Activated CD8-positive, alpha-beta T cell treated with anti-CD3 and anti-CD28 coated beads, Interleukin-2, amount 10 ng/mL, durations not matched to agents 7 days and 5 days (primary cell): ENCODE results near the gene SLC12A6. TPM values are rescaled to one million over a fixed set of nuclear protein-coding genes. Genes with fewer than 3 reads are reported as not detected.

Experiments
- ATAC-seq: fragments of 150-1000 bp; cut with Tn5 transposase; one replicate; pipeline ENCODE4 v1.10.0; 2021; ENCODE audit warnings: moderate library complexity
- CTCF ChIA-PET: fragments of 350-600 bp; sonication (Branson Sonifier 250); formaldehyde crosslinking; loops from one replicate; lab custom pipeline; 2021; ENCODE audit warnings: antibody characterized with exemption; lab: Charles Lee
- POLR2A ChIA-PET: fragments of 350-600 bp; sonication (Branson Sonifier 250); formaldehyde crosslinking; loops from one replicate; lab custom pipeline; 2021; ENCODE audit warnings: antibody characterized with exemption; lab: Charles Lee
- DNase-seq: peaks from one replicate; pipeline ENCODE4 v3.0.0-alpha.2; 2020
- H3K27ac Mint-ChIP-seq: one replicate; pipeline ENCODE4 v1.8.0; 2021; ENCODE audit warnings: mild to moderate bottlenecking, mixed read lengths
- H3K27me3 Mint-ChIP-seq: one replicate; pipeline ENCODE4 v1.8.0; 2021; ENCODE audit warnings: low read depth, mixed read lengths
- H3K36me3 Mint-ChIP-seq: one replicate; pipeline ENCODE4 v1.8.0; 2021; ENCODE audit warnings: low read depth, mixed read lengths
- H3K4me1 Mint-ChIP-seq: one replicate; pipeline ENCODE4 v1.8.0; 2021; ENCODE audit warnings: low read depth, mixed read lengths
- H3K4me3 Mint-ChIP-seq: one replicate; pipeline ENCODE4 v1.8.0; 2021; ENCODE audit warnings: mild to moderate bottlenecking, mixed read lengths
- H3K9me3 Mint-ChIP-seq: one replicate; pipeline ENCODE4 v1.8.0; 2022; ENCODE audit warnings: mixed read lengths; ENCODE audit not compliant: insufficient read depth
- total RNA-seq, 2 experiments: library from RNA; stranded (reverse); gene quantifications; one replicate each; pipeline ENCODE4 v1.2.3, GENCODE V29; 2021

Gene SLC12A6
- total RNA-seq, 2 experiments from 2014 or later: 24.8 to 25.3 TPM

GRCh38 chr15:34341381-34342212 is 4.0 kb upstream of the SLC12A6 start:
- CTCF ChIA-PET: interaction anchor here (0.7 to 2.5 kb wide), 5 partner anchors 14 to 99 kb away, joined by 3 to 35 read pairs (median 19); partner anchors contain the start of gene LPCAT4
- POLR2A ChIA-PET: no interaction called here
- DNase-seq (no peak), ATAC-seq (no peak)
- no peak overlapping the region for H3K4me3 Mint-ChIP-seq
- no peaks in the 10 kb centered on the region for H3K27me3 Mint-ChIP-seq
- no peaks in the 10 kb centered on the region for H3K9me3 Mint-ChIP-seq
- peak overlapping the region; percentile 81 for H3K27ac Mint-ChIP-seq
- H3K36me3 Mint-ChIP-seq: peaks cover 33% of the 10 kb centered on the region
- H3K4me1 Mint-ChIP-seq: peaks cover 29% of the 10 kb centered on the region

- ChIA-PET POLR2A (no interaction called here), CTCF (interaction anchor here (0.7 to 5.3 kb wide), 2 partner anchors 27 to 131 kb away, joined by 3 to 51 read pairs; partner anchors contain the start of gene LPCAT4)
- DNase-seq: no peak
- H3K36me3 Mint-ChIP-seq: peaks cover 33% of the 10 kb centered on the region
- peak overlapping the region; percentile 43 for H3K27ac Mint-ChIP-seq
- ATAC-seq: no peak
- H3K27me3 Mint-ChIP-seq: no peaks in the 10 kb centered on the region
- peaks cover 44% of the 10 kb centered on the region for H3K4me1 Mint-ChIP-seq
- H3K4me3 Mint-ChIP-seq: peak overlapping the region; percentile 22
- H3K9me3 Mint-ChIP-seq: no peaks in the 10 kb centered on the region
Observed at GRCh38 chr15:34339946-34340345, 2.4 kb upstream of the SLC12A6 start.

DNA sequence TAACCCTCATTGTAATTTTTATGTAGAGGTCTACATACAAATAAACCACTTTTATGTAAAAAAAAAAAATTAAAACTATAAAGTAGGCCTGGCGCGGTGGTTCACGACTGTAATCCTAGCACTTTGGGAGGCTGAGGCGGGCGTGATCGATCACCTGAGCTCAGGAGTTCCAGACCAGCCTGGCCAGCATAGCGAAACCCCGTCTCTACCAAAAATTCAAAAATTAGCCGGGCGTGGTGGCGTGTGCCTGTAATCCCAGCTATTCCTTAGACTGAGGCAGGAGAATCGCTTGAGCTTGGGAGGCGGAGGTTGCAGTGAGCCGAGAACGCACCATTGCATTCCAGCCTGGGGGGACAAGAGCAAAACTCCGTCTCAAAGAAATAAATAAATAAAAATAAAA is 766 bp upstream of the SLC12A6 start:
- Mint-ChIP-seq H3K27me3 (no peaks in the 10 kb centered on the region), H3K36me3 (peaks cover 33% of the 10 kb centered on the region), H3K4me1 (peaks cover 56% of the 10 kb centered on the region), H3K4me3 (peak overlapping the region; percentile 97), H3K9me3 (no peaks in the 10 kb centered on the region), H3K27ac (no peak overlapping the region)
- POLR2A ChIA-PET: interaction anchor here (0.7 to 3.6 kb wide), 8 partner anchors 11 to 237 kb away, joined by 3 to 61 read pairs (median 6); partner anchors contain the start of genes EMC7, LPCAT4 and PGBD4
- CTCF ChIA-PET: interaction anchor here (0.7 to 5.3 kb wide), 5 partner anchors 10 to 97 kb away, joined by 3 to 51 read pairs (median 14); partner anchors contain the start of gene LPCAT4
- no peak for DNase-seq
- no peak for ATAC-seq

- Mint-ChIP-seq H3K4me3 (peak overlapping the region; percentile 97), H3K9me3 (no peaks in the 10 kb centered on the region), H3K4me1 (peaks cover 62% of the 10 kb centered on the region), H3K27ac (peak overlapping the region; percentile 97), H3K36me3 (peaks cover 33% of the 10 kb centered on the region), H3K27me3 (no peaks in the 10 kb centered on the region)
- CTCF ChIA-PET: interaction anchor here (3.3 to 5.3 kb wide), 3 partner anchors 9 to 96 kb away, joined by 14 to 51 read pairs (median 28); partner anchors contain the start of gene LPCAT4
- ATAC-seq (peak; percentile 18), DNase-seq (peak; percentile 48)
- POLR2A ChIA-PET: interaction anchor here (0.9 to 3.6 kb wide), 7 partner anchors 10 to 247 kb away, joined by 3 to 61 read pairs (median 8); partner anchors contain the start of genes GOLGA8B and LPCAT4
Observed at GRCh38 chr15:34336991-34337556, 507 bp downstream of the SLC12A6 start.

GRCh38 chr15:34336231-34336990 is 1.2 kb downstream of the SLC12A6 start:
- DNase-seq: peak; percentile 36
- CTCF ChIA-PET: interaction anchor here (1.2 to 5.3 kb wide), 4 partner anchors 8 to 95 kb away, joined by 3 to 51 read pairs (median 21); partner anchors contain the start of gene LPCAT4
- Mint-ChIP-seq H3K9me3 (no peaks in the 10 kb centered on the region), H3K4me1 (peaks cover 62% of the 10 kb centered on the region), H3K36me3 (peaks cover 29% of the 10 kb centered on the region), H3K4me3 (peak overlapping the region; percentile 97), H3K27me3 (no peaks in the 10 kb centered on the region), H3K27ac (peak overlapping the region; percentile 97)
- POLR2A ChIA-PET: interaction anchor here (0.7 to 3.6 kb wide), 6 partner anchors 9 to 247 kb away, joined by 3 to 61 read pairs (median 18); partner anchors contain the start of genes GOLGA8B and LPCAT4
- no peak for ATAC-seq

DNA sequence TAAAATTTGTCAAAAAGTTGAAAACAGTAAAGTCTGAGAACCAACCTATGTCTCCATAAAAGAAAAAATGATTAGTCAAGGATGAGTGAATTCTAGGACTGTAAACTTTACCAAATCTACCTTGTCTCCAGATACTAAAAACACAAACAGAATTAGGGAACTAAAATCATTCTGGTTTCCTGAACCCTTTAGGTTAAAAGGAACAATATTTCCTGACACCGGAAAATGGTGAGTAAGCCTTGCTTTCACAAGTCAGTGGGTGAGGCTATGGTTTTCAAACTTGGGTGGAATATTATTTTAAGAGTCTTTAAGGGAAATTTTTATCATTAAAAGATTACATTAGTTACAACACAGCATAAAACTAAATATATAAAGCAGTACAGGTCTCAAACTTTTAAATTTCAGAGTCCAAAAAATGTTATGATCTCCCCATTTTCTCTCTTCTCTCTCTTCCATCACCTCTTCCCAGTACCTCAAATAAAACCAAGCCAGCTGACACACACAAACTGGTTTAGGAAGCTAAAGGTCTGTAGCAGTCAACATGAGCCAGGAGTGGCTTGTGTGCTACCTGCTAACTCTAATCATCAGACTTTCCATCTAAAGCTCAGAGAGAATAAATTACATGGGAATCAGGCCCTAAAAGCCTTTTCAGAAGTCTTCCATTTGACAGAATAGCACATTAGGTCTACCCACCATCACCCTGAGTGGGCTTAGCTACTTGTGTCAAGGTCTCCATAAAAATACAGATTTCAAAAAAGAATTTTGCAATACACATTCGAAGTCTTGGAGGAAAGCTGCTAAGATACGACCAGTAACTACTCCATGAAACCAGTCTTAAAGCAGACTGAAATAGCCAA is 2.2 kb downstream of the SLC12A6 start:
- H3K9me3 Mint-ChIP-seq: no peaks in the 10 kb centered on the region

DNA sequence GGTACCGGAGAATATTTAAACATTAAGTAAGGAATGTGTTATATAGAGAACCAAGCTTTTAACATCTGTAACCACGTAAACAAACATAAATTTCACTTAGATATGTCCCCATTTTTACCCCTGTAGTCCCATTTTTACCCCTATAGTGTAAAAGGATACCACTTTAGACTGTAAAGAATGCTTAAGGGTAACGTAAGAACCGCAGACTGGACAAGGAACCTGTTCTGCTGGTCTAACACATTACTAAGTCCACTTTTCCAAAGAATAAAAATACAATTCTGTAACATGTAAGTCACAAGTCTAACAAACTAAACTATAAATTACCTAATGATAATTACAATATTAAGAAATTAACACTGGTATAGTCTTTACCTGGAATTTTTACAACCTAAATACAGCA is 2.9 kb downstream of the SLC12A6 start:
- Mint-ChIP-seq H3K4me1 (peaks cover 64% of the 10 kb centered on the region), H3K27ac (peak overlapping the region; percentile 97), H3K27me3 (no peaks in the 10 kb centered on the region), H3K36me3 (peaks cover 19% of the 10 kb centered on the region), H3K9me3 (no peaks in the 10 kb centered on the region), H3K4me3 (peak overlapping the region; percentile 97)
- DNase-seq (no peak), ATAC-seq (no peak)
- ChIA-PET CTCF (interaction anchor here (2.2 kb wide), 1 partner anchor 8 kb away, joined by 8 read pairs; the partner anchor contains the start of genes NOP10 and NUTM1), POLR2A (interaction anchor here (0.6 kb wide), 1 partner anchor 15 kb away, joined by 3 read pairs; no protein-coding TSS in a partner anchor)

More for the DNA sequence above, 2.2 kb downstream of the SLC12A6 start:
- Mint-ChIP-seq H3K4me3 (peak overlapping the region; percentile 97), H3K27me3 (no peaks in the 10 kb centered on the region), H3K36me3 (peaks cover 24% of the 10 kb centered on the region), H3K27ac (peak overlapping the region; percentile 97), H3K4me1 (peaks cover 64% of the 10 kb centered on the region)
- ATAC-seq: no peak
- ChIA-PET POLR2A (interaction anchor here (0.5 to 3.6 kb wide), 4 partner anchors 8 to 317 kb away, joined by 4 to 61 read pairs (median 31); partner anchors contain the start of gene LPCAT4), CTCF (interaction anchor here (1.2 to 5.3 kb wide), 2 partner anchors 14 to 32 kb away, joined by 3 to 51 read pairs; partner anchors contain the start of gene LPCAT4)
- no peak for DNase-seq

- H3K4me1 Mint-ChIP-seq: peaks cover 74% of the 10 kb centered on the region
- ATAC-seq (no peak), DNase-seq (no peak)
- H3K9me3 Mint-ChIP-seq: no peaks in the 10 kb centered on the region
- CTCF ChIA-PET: interaction anchor here (1.0 to 2.2 kb wide), 3 partner anchors 10 to 123 kb away, joined by 5 to 8 read pairs (median 5); partner anchors contain the start of genes KATNBL1, LPCAT4, NOP10 and NUTM1
- H3K27me3 Mint-ChIP-seq: no peaks in the 10 kb centered on the region
- H3K4me3 Mint-ChIP-seq: no peak overlapping the region
- H3K27ac Mint-ChIP-seq: peak overlapping the region; percentile 90
- peaks cover 13% of the 10 kb centered on the region for H3K36me3 Mint-ChIP-seq
- POLR2A ChIA-PET: interaction anchor here (1.5 kb wide), 1 partner anchor 14 kb away, joined by 3 read pairs; no protein-coding TSS in a partner anchor
Observed at GRCh38 chr15:34332553-34333120, 4.9 kb downstream of the SLC12A6 start.

- peak overlapping the region; percentile 38 for H3K4me3 Mint-ChIP-seq
- no peaks in the 10 kb centered on the region for H3K27me3 Mint-ChIP-seq
- peaks cover 13% of the 10 kb centered on the region for H3K36me3 Mint-ChIP-seq
- POLR2A ChIA-PET: interaction anchor here (0.8 to 1.5 kb wide), 2 partner anchors 13 to 14 kb away, joined by 3 read pairs; no protein-coding TSS in a partner anchor
- H3K4me1 Mint-ChIP-seq: peaks cover 77% of the 10 kb centered on the region
- peak overlapping the region; percentile 90 for H3K27ac Mint-ChIP-seq
- no peaks in the 10 kb centered on the region for H3K9me3 Mint-ChIP-seq
- peak; percentile 33 for DNase-seq
- CTCF ChIA-PET: interaction anchor here (2.1 to 3.0 kb wide), 2 partner anchors 14 to 90 kb away, joined by 11 to 13 read pairs; no protein-coding TSS in a partner anchor
- peak; percentile 68 for ATAC-seq
Observed at GRCh38 chr15:34331809-34332208, 5.8 kb downstream of the SLC12A6 start.
